GM19324 (cell line): ENCODE data around the gene MIOS.

Experiments
- ATAC-seq: cut with Tn5 transposase; IDR thresholded peaks from one replicate; pipeline ENCODE4 v1.9.1; 2021; ENCODE audit warnings: mild to moderate bottlenecking, moderate library complexity; ENCODE audit not compliant: unreplicated experiment, low FRiP score

Gene MIOS

GRCh38 chr7:7566651-7567611 lies at the start of gene MIOS:
MIOS (plus strand) TSS chr7:7566884; CDS start chr7:7572476, 5,592 bp downstream.
- peak; percentile 84 for ATAC-seq

GRCh38 chr7:7517754-7518153 lies 48.9 kb upstream of the MIOS start:
- no peak for ATAC-seq

GRCh38 chr7:7519056-7519455 lies 47.6 kb upstream of the MIOS start:
- no peak for ATAC-seq

GRCh38 chr7:7519528-7519927 lies 47.2 kb upstream of the MIOS start:
- no peak for ATAC-seq

GRCh38 chr7:7521259-7521658 lies 45.4 kb upstream of the MIOS start:
- ATAC-seq, result no peak

- no peak for ATAC-seq
These were observed 44.3 kb upstream of the MIOS start for GRCh38 chr7:7522421-7522820.

GRCh38 chr7:7524121-7524520 lies 42.6 kb upstream of the MIOS start:
- no peak for ATAC-seq

GRCh38 chr7:7526006-7526405 lies 40.7 kb upstream of the MIOS start:
- ATAC-seq, result no peak

- ATAC-seq, result no peak
These were observed 39.6 kb upstream of the MIOS start for GRCh38 chr7:7527047-7527446.

- no peak for ATAC-seq
These were observed 37.4 kb upstream of the MIOS start for GRCh38 chr7:7529328-7529727.

GRCh38 chr7:7533831-7534430 lies 32.8 kb upstream of the MIOS start:
- no peak for ATAC-seq

GRCh38 chr7:7535691-7536090 lies 31.0 kb upstream of the MIOS start, which contains the start of gene COL28A1:
COL28A1 (minus strand) TSS chr7:7535873; CDS start chr7:7532875, 2,998 bp downstream.
- no peak for ATAC-seq

- ATAC-seq, result no peak
These were observed 30.2 kb upstream of the MIOS start for GRCh38 chr7:7536396-7537019.

- no peak for ATAC-seq
These were observed 29.0 kb upstream of the MIOS start for GRCh38 chr7:7537711-7538110.

GRCh38 chr7:7539152-7539551 lies 27.5 kb upstream of the MIOS start:
- no peak for ATAC-seq

GRCh38 chr7:7539711-7540110 lies 27.0 kb upstream of the MIOS start:
- no peak for ATAC-seq

GRCh38 chr7:7542251-7542835 lies 24.3 kb upstream of the MIOS start:
- no peak for ATAC-seq

- ATAC-seq, result no peak
These were observed 18.3 kb upstream of the MIOS start for GRCh38 chr7:7548407-7548806.

GRCh38 chr7:7550663-7551062 lies 16.0 kb upstream of the MIOS start:
- ATAC-seq, result no peak

GRCh38 chr7:7552199-7552598 lies 14.5 kb upstream of the MIOS start:
- ATAC-seq, result no peak

GRCh38 chr7:7553386-7553785 lies 13.3 kb upstream of the MIOS start:
- ATAC-seq, result no peak
